Suprapubic skin (tissue), 3 donors: ENCODE measurements around the gene MARCHF2.

Experiments used
- CTCF ChIP-seq, 2 donors: fragments of 200-600 bp in 1 of 2; fragments of 450-650 bp in 1 of 2; sonication (generic) in 1 of 2; IDR thresholded peaks; one replicate each; pipeline ENCODE4 v1.5.1; 2016 to 2019; ENCODE audit warnings: antibody characterized with exemption in 2 of 2, mild to moderate bottlenecking in 1 of 2, moderate library complexity in 1 of 2
- EP300 ChIP-seq: sonication (generic); formaldehyde crosslinking; IDR thresholded peaks from one replicate; pipeline ENCODE4 v1.6.1; 2017; ENCODE audit warnings: antibody characterized with exemption

GRCh38 chr19:8455018-8455417 is 41.9 kb downstream of the MARCHF2 start:
- no peak for TF ChIP-seq CTCF (IDR thresholded peaks at IDR 0.05)
- no peak for TF ChIP-seq EP300
